ENCODE data around the gene CCDC88C.

DNA sequence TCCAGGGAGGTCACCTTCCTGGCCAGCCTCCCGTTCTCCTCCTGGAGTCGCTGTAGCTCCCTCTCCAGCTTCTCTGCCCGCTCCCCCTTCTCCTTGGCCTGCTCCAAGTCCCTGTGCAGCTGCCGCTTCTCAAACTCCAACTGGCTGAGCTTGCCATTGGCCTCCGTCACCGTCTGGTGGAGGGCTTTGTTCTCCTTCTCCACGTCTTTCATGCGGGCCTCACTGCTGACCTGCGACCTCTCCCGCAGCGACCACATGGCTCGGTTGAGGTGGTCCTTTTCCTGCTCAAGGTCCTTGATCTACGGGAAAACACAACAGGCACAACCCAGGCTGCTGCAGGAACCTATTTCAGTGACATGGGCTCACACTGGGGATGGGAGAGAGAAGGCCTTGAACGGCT, 103.8 kb downstream of the CCDC88C start:
- TF ChIP-seq, protein P1, sequence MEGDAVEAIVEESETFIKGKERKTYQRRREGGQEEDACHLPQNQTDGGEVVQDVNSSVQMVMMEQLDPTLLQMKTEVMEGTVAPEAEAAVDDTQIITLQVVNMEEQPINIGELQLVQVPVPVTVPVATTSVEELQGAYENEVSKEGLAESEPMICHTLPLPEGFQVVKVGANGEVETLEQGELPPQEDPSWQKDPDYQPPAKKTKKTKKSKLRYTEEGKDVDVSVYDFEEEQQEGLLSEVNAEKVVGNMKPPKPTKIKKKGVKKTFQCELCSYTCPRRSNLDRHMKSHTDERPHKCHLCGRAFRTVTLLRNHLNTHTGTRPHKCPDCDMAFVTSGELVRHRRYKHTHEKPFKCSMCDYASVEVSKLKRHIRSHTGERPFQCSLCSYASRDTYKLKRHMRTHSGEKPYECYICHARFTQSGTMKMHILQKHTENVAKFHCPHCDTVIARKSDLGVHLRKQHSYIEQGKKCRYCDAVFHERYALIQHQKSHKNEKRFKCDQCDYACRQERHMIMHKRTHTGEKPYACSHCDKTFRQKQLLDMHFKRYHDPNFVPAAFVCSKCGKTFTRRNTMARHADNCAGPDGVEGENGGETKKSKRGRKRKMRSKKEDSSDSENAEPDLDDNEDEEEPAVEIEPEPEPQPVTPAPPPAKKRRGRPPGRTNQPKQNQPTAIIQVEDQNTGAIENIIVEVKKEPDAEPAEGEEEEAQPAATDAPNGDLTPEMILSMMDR (IDR thresholded peaks at IDR 0.05), result no peak
- no peak for TF ChIP-seq EZH2 (IDR thresholded peaks at IDR 0.05)
